RPMI8226 (cell line): ENCODE results near the gene SCAMP2.

Source experiments
- DNase-seq: peaks from one replicate; pipeline ENCODE4 v3.0.0-alpha.2; 2015

Gene SCAMP2

GRCh38 chr15:74837482-74838136 is 35.6 kb downstream of the SCAMP2 start:
- DNase-seq: no peak

- no peak for DNase-seq
Observed at GRCh38 chr15:74836846-74837245, 36.3 kb downstream of the SCAMP2 start.

- peak; percentile 59 for DNase-seq
Observed at GRCh38 chr15:74835312-74835823, 37.8 kb downstream of the SCAMP2 start.

- peak; percentile 51 for DNase-seq
Observed at GRCh38 chr15:74833376-74834107, 39.6 kb downstream of the SCAMP2 start.

DNA sequence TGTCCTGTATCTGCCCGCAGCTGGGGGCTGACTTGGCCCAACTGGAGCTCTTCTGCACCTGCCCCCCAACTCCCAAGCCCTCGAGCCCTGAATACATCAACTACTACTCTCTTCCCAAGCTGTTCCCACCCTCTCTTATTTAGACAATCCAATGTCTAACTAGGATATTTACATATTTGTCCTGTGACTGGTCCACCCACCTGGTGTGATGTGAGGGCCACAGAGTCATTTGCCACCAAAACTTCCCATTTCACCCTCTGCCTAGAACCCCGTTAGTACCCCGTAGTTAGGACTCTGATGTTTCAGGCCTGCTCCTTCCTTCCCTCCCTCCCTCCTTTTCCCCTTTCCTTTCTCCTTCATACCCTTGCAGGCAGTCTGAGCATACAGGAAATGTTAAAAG is 40.3 kb downstream of the SCAMP2 start:
- DNase-seq: no peak

GRCh38 chr15:74831813-74832495 is 41.2 kb downstream of the SCAMP2 start:
- DNase-seq: no peak

- peak; percentile 30 for DNase-seq
Observed at GRCh38 chr15:74830868-74831267, 42.3 kb downstream of the SCAMP2 start.

- DNase-seq: no peak
Observed at GRCh38 chr15:74829991-74830390, 43.2 kb downstream of the SCAMP2 start.

DNA sequence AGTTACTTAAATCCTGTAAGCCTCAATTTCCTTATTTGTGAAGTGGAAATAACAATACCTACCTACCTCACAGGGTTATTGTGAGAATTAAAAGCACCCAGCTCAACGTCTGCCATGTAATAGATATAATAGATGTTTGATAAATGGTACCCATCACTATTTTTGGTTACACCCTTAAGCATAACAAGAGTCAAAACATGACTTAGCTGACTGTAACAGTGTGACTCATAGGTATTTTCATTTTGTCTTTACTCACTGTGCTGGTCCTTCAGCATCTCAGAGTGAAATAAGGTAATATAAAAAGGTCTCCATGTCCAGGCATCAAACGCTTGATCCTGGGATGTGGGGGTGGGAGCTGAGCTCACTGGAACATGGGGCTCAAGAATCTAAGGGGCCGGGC is 43.7 kb downstream of the SCAMP2 start:
- no peak for DNase-seq

- no peak for DNase-seq
Observed at GRCh38 chr15:74828835-74829234, 44.3 kb downstream of the SCAMP2 start.

- DNase-seq: no peak
Observed at GRCh38 chr15:74827614-74828013, 45.6 kb downstream of the SCAMP2 start.

DNA sequence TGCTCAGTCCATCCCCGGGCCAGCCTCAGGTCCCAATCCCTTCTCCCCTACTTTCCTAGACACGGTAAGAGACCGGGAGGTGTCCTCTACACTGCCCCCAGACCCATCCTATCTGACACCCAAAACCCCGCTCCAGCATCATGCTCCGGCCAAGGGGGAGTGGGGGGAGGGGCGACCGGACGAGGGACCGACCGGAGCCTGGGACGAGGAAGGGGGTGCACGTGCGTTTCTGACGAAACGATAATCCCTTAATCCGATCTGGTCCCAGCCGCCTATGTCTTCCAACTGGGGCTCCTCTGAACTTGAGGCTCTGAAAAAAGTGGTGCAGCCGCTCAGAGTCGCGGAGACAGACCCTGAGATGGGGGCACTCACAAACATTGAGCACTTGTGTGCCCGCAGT is 46.2 kb downstream of the SCAMP2 start:
- no peak for DNase-seq

- peak; percentile 76 for DNase-seq
Observed at GRCh38 chr15:74826364-74826819, 46.8 kb downstream of the SCAMP2 start, which contains the start of gene CPLX3. CPLX3 (plus strand) TSS chr15:74826627; CDS start chr15:74826704, 77 bp downstream.

DNA sequence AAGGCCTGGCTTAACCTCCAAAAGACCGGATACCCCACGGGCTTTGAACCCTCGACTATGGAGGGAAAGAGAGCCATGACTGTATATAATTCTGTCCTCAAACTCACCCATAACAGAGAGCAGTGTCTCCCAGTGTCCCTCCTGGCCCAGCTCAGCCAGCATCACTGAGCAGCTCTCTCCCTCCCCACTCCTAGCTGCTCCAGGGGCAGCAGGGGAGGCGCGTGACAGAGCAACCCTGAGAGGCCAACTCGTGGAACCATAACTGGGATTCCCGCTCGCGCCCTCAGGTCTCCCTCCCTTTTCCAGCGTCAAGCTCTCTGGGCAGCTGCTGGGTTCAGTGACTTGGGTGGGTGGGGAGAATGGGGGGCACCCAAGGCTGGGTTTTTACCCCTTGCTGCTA is 47.3 kb downstream of the SCAMP2 start:
- no peak for DNase-seq

DNA sequence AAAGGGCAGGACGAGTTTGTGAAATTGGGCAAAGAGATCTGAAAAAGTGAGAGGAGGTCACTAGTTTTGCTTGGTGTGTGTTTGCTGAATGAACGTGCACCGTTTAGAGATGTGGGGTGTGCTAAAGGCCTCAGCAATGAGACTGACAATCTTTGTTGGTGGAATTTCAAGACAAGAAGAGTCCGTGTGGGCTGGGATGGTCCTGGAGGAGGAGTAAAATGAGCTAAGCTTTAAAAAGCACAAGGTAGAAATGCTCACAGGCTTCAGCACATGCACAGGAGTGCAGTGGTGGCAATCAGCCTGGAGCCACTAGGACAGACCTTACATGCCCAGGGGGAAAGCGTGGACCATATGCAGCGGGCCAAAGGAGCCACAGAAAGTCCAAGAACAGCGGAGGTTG is 48.2 kb downstream of the SCAMP2 start:
- DNase-seq: no peak

DNA sequence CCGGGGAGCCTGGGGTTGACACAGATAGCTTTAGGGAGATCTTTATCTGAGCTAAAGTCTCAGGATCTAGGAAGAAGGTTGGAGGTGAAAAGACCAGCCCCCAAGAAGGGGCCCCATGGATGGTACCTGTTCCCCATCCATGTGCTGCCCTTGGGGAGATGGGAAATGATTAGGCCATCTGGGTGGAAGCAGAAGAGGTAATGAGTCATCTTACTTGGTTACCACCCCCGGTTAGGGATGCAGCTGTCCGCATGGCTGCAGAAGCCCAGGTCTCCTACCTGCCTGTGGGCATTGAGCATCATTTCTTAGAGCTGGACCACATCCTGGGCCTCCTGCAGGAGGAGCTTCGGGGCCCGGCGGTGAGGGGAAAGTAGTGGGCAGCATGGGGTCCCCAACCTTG is 49.8 kb downstream of the SCAMP2 start:
- no peak for DNase-seq

DNA sequence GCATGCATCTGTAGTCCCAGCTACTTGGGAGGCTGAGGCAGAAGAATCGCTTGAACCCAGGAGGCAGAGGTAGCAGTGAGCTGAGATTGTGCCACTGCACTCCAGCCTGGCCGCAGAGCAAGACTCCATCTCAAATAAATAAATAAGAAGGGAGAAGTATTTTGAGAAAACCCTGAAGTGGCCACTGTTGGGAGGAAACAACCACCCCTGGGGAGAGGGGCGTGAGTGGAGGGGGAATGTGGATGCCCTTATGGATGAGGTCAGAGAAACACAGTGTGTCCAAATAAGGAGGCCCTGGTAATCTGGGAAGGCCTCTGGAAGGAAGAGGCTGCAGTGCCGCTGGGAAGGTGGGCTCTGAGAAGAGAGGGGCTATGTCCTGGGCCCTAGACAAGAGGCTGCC is 50.9 kb downstream of the SCAMP2 start:
- no peak for DNase-seq

GRCh38 chr15:74821790-74822158 is 51.4 kb downstream of the SCAMP2 start:
- DNase-seq: no peak

- peak; percentile 57 for DNase-seq
Observed at GRCh38 chr15:74821091-74821789, 51.9 kb downstream of the SCAMP2 start.

GRCh38 chr15:74820056-74820455 is 53.1 kb downstream of the SCAMP2 start:
- no peak for DNase-seq

DNA sequence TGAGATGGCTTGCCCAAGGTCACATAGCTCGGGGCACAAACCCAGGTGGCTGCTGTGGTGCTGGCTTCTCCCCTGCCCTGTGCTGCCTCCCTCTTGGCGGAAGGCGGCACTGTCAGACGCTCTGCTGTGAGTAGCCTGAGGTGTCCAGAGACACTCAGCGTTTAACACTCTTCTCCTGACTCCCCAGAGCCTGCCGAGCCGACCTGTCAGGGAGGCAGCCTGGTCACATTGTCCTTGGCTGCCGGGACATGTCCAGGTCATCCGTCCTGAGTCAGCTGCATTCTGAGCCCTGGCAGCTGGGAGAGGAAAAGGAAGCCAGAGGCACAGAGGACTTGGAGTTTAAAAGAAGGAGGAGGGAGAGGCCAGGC is 55.8 kb downstream of the SCAMP2 start:
- peak; percentile 79 for DNase-seq

GRCh38 chr15:74816624-74817369 is 56.4 kb downstream of the SCAMP2 start:
- DNase-seq: no peak
